GM23338 (cell line): ENCODE data around the gene NLGN1. TPM values are rescaled to one million over a fixed set of nuclear protein-coding genes. Genes with fewer than 3 reads are reported as not detected.

Source experiments
- ATAC-seq: fragments of 200-7000 bp; cut with Tn5 transposase; 3 replicates; pipeline ENCODE4 v1.9.1; 2020
- DNase-seq: peaks from one replicate; pipeline ENCODE4 v3.0.0-alpha.2; 2015; ENCODE audit warnings: low spot score
- H2AFZ ChIP-seq: fragments of 200-600 bp; sonication (generic); 2 replicates; pipeline ENCODE4 v1.8.0; 2016; ENCODE audit warnings: antibody characterized with exemption, mild to moderate bottlenecking, moderate library complexity
- H3F3A ChIP-seq: fragments of 200-600 bp; sonication (generic); replicated peaks from 2 replicates; pipeline ENCODE4 v1.8.0; 2017; ENCODE audit warnings: antibody characterized with exemption, mixed run types, low read depth
- H3K27ac ChIP-seq: fragments of 200-600 bp; sonication (generic); 2 replicates; pipeline ENCODE4 v1.6.1; 2016; ENCODE audit warnings: low read depth
- H3K27me3 ChIP-seq: fragments of 200-600 bp; sonication (generic); 2 replicates; pipeline ENCODE4 v1.8.0; 2016; ENCODE audit warnings: mild to moderate bottlenecking, mixed run types, moderate library complexity; ENCODE audit not compliant: insufficient read depth
- H3K36me3 ChIP-seq: fragments of 200-600 bp; sonication (generic); 2 replicates; pipeline ENCODE4 v1.8.0; 2016; ENCODE audit warnings: mild to moderate bottlenecking; ENCODE audit not compliant: insufficient read depth
- H3K4me1 ChIP-seq: fragments of 200-600 bp; sonication (generic); 2 replicates; pipeline ENCODE4 v1.8.0; 2016; ENCODE audit warnings: mild to moderate bottlenecking, moderate library complexity; ENCODE audit not compliant: insufficient read depth
- H3K4me2 ChIP-seq: fragments of 200-600 bp; sonication (generic); 2 replicates; pipeline ENCODE4 v1.7.1; 2017; ENCODE audit warnings: mixed run types
- H3K4me3 ChIP-seq: fragments of 200-600 bp; sonication (generic); 2 replicates; pipeline ENCODE4 v1.6.1; 2016; ENCODE audit warnings: mixed run types
- H3K79me2 ChIP-seq: fragments of 200-600 bp; sonication (generic); replicated peaks from 2 replicates; pipeline ENCODE4 v1.8.0; 2017; ENCODE audit warnings: mild to moderate bottlenecking; ENCODE audit not compliant: insufficient read depth
- H3K9me2 ChIP-seq: fragments of 200-600 bp; sonication (generic); 2 replicates; pipeline ENCODE4 v1.8.0; 2017; ENCODE audit not compliant: insufficient read depth
- H4K20me1 ChIP-seq: fragments of 200-600 bp; sonication (generic); replicated peaks from 2 replicates; pipeline ENCODE4 v1.8.0; 2017; ENCODE audit warnings: mild to moderate bottlenecking; ENCODE audit not compliant: insufficient read depth
- H3K27ac Mint-ChIP-seq: 2 replicates; pipeline ENCODE4 v1.8.0; 2020; ENCODE audit warnings: inconsistent platforms, mild to moderate bottlenecking, moderate library complexity, mixed read lengths
- H3K27me3 Mint-ChIP-seq: 3 replicates; pipeline ENCODE4 v1.8.0; 2022; ENCODE audit warnings: low read depth, mild to moderate bottlenecking, moderate library complexity, mixed read lengths, inconsistent platforms; ENCODE audit not compliant: insufficient read depth, poor library complexity
- H3K36me3 Mint-ChIP-seq: 3 replicates; pipeline ENCODE4 v1.8.0; 2021; ENCODE audit warnings: low read depth, mild to moderate bottlenecking, inconsistent platforms, moderate library complexity, mixed read lengths
- H3K4me1 Mint-ChIP-seq: 3 replicates; pipeline ENCODE4 v1.8.0; 2020; ENCODE audit warnings: mild to moderate bottlenecking, inconsistent platforms, mixed read lengths
- H3K4me3 Mint-ChIP-seq: 3 replicates; pipeline ENCODE4 v1.8.0; 2021; ENCODE audit warnings: moderate library complexity, mild to moderate bottlenecking, inconsistent platforms, mixed read lengths
- H3K9me3 Mint-ChIP-seq: 3 replicates; pipeline ENCODE4 v1.8.0; 2020; ENCODE audit warnings: moderate library complexity, mild to moderate bottlenecking, inconsistent platforms, mixed read lengths
- CREB1 ChIP-seq: fragments of 250-450 bp; sonication (Bioruptor Pico); IDR thresholded peaks from 2 replicates; pipeline ENCODE4 v1.5.0; 2020; ENCODE audit warnings: low read depth, mild to moderate bottlenecking, moderate library complexity
- CTCF ChIP-seq, 2 experiments: fragments of 200-600 bp in 1 of 2; sonication (generic) in 1 of 2; conservative IDR thresholded peaks; 2 replicates each; pipeline versions ENCODE4 v1.5.1 to v1.6.1; 2016 to 2017; ENCODE audit warnings: antibody characterized with exemption in 2 of 2, low read depth in 2 of 2, mild to moderate bottlenecking in 2 of 2, moderate library complexity in 1 of 2
- ETS1 ChIP-seq: IDR thresholded peaks from 2 replicates; pipeline ENCODE4 v1.6.1; 2016; ENCODE audit warnings: antibody characterized with exemption
- EZH2 ChIP-seq: fragments of 200-600 bp; sonication (generic); IDR thresholded peaks from one replicate; pipeline ENCODE4 v1.8.0; 2017; ENCODE audit warnings: antibody characterized with exemption, mild to moderate bottlenecking, low read depth; ENCODE audit not compliant: unreplicated experiment
- EZH2phosphoT487 ChIP-seq: fragments of 200-600 bp; sonication (generic); IDR thresholded peaks from one replicate; pipeline ENCODE4 v1.8.1; 2018; ENCODE audit warnings: antibody characterized with exemption; ENCODE audit not compliant: unreplicated experiment
- NANOG ChIP-seq: IDR thresholded peaks from 2 replicates; pipeline ENCODE4 v1.6.1; 2016; ENCODE audit warnings: antibody characterized with exemption, borderline replicate concordance
- POLR2AphosphoS5 ChIP-seq: IDR thresholded peaks from 2 replicates; pipeline ENCODE4 v1.6.1; 2016; ENCODE audit warnings: antibody characterized with exemption, low read depth
- REST ChIP-seq: IDR thresholded peaks from one replicate; pipeline ENCODE4 v1.6.1; 2018; ENCODE audit warnings: antibody characterized with exemption; ENCODE audit not compliant: unreplicated experiment
- STAT1 ChIP-seq: IDR thresholded peaks from one replicate; pipeline ENCODE4 v1.6.1; 2016; ENCODE audit warnings: antibody characterized with exemption; ENCODE audit not compliant: unreplicated experiment
- ZNF114 ChIP-seq: fragments of 250-450 bp; sonication (Bioruptor Pico); IDR thresholded peaks from 2 replicates; pipeline ENCODE4 v1.5.0; 2020; ENCODE audit warnings: mild to moderate bottlenecking, moderate library complexity
- ZNF331 ChIP-seq: fragments of 250-450 bp; sonication (Bioruptor Pico); IDR thresholded peaks from 2 replicates; pipeline ENCODE4 v1.5.0; 2020; ENCODE audit warnings: low read depth, mild to moderate bottlenecking, moderate library complexity
- ZNF462 ChIP-seq: fragments of 250-450 bp; sonication (Bioruptor Pico); IDR thresholded peaks from 2 replicates; pipeline ENCODE4 v1.5.0; 2020; ENCODE audit warnings: mild to moderate bottlenecking, moderate library complexity
- polyA plus RNA-seq: library from polyadenylated mRNA; unstranded; fragments of >200 nt; fragmentation: Nextera tagmentation; extraction: Ambion mirVana; gene quantifications from 2 replicates; pipeline ENCODE4 v1.2.1, GENCODE V29; 2016
- total RNA-seq: library from RNA; depleted of rRNA; stranded (reverse); fragments of >200 nt; shearing (Covaris generic); gene quantifications from 2 replicates; pipeline ENCODE4 v1.2.3, GENCODE V29; 2014

NLGN1 gene
- total and polyA plus RNA-seq, 2 experiments from 2014 or later: 6.5 to 18.6 TPM

DNA sequence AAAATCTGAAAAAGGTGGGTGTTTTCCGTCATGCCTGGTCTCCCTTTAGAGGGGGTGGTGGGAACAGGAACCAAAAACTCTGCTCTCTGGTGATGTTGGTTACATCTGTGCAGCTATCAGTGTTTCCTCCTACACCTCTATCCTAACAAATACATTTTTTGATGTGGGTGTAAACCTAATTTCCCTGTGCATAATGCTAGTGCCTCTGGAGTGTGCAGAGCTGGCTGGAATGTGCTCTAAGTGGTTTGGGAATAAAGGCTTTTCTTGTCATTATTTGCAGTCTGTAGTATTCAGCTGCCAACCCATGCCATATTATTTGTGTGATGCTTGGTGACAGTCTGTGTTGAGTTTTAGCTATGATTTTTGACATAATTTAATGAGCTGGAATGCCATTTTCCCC is 547.6 kb downstream of the NLGN1 start (continued):
- TF ChIP-seq CTCF (conservative IDR thresholded peaks at IDR 0.05; ENCODE audit: low read depth in 2 of 2): no peak
- TF ChIP-seq NANOG: no peak
- no peak for TF ChIP-seq ZNF331 (CRISPR knock-in tag)

DNA sequence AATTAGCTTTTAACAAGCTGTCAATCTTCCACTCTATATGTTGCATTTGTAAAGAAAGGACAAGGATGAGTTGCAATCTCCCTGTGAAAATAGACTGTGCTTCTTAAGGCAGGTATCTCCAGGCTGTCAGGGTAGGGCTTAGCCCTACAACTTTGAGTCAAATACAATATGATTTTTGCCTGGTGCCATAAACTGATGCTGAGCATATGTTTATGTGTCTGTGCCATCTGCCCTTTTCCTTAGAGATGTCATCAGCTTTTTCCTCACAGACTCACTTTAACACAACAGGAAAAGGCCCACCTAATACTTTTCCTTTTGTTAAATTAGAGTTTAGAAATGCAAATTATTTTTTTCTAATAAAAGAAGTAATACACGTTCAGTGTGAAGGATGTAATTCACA is 548.3 kb downstream of the NLGN1 start:
- TF ChIP-seq REST: no peak
- no peak for TF ChIP-seq CREB1 (CRISPR knock-in tag)
- TF ChIP-seq STAT1: no peak
- TF ChIP-seq EZH2: no peak
- TF ChIP-seq ZNF331 (CRISPR knock-in tag): no peak
- no peak for TF ChIP-seq POLR2AphosphoS5
- no peak for TF ChIP-seq ETS1
- no peak for TF ChIP-seq ZNF462
- TF ChIP-seq EZH2phosphoT487: no peak
- no peak for TF ChIP-seq ZNF114
- no peak for TF ChIP-seq NANOG
- no peaks in the 10 kb centered on the region for H3K36me3 ChIP-seq
- H2AFZ ChIP-seq: no peak overlapping the region
- no peaks in the 10 kb centered on the region for H3K9me3 Mint-ChIP-seq
- H3K4me3 ChIP-seq: no peak overlapping the region
- no peak overlapping the region for H3K4me2 ChIP-seq
- H3K4me1 ChIP-seq: peaks cover 7% of the 10 kb centered on the region; the same call in 1 of the 2 replicates
- H3K79me2 ChIP-seq: no peaks in the 10 kb centered on the region
- no peaks in the 10 kb centered on the region for H3K36me3 Mint-ChIP-seq
- DNase-seq: no peak
- H3K27ac Mint-ChIP-seq: no peak overlapping the region
- no peaks in the 10 kb centered on the region for H3K9me2 ChIP-seq
- peaks cover 2% of the 10 kb centered on the region for H3K27me3 Mint-ChIP-seq
- H3K27me3 ChIP-seq: no peaks in the 10 kb centered on the region
- no peak overlapping the region for H3K4me3 Mint-ChIP-seq
- peaks cover 5% of the 10 kb centered on the region; the same call in 2 of the 3 replicates for H3K4me1 Mint-ChIP-seq
- H3K27ac ChIP-seq: no peak overlapping the region
- H3F3A ChIP-seq: no peaks in the 10 kb centered on the region
- ATAC-seq: no peak
- no peaks in the 10 kb centered on the region for H4K20me1 ChIP-seq
